K562 (cell line): Measurements from ENCODE around the gene ZNF318. TPM values are rescaled to one million over a fixed set of nuclear protein-coding genes. Genes with fewer than 3 reads are reported as not detected.

Experiments
- ATAC-seq: fragments of 200-7000 bp; cut with Tn5 transposase; 3 replicates; pipeline ENCODE4 v1.9.1; 2020; ENCODE audit warnings: moderate library complexity
- BruUV-seq: library from RNA; stranded (reverse); fragments of 400-500 nt; replicated peaks from 2 replicates; lab custom pipeline; 2021; lab: Mats Ljungman, UMichigan
- CTCF ChIA-PET: fragments of 300-600 bp; formaldehyde crosslinking; extraction: SDS; loops from one replicate; lab custom pipeline; 2021; ENCODE audit warnings: low intra/inter-chr PET ratio; lab: Yijun Ruan, JAX
- POLR2A ChIA-PET: fragments of 300-600, 350-650 bp; sonication (Branson Sonifier 250); formaldehyde crosslinking; extraction: SDS; loops from one replicate; lab custom pipeline; 2021; ENCODE audit warnings: antibody characterized with exemption, inconsistent platforms; lab: Yijun Ruan, JAX
- DNase-seq, 4 experiments: peaks; one replicate each; pipeline versions ENCODE4 v3.0.0 to v3.0.0-alpha.2; 2011 to 2018; ENCODE audit warnings: low spot score in 3 of 4, mixed read lengths in 3 of 4; ENCODE audit errors: extremely low read depth in 1 of 4
- FAIRE-seq: peaks from 2 replicates; lab custom pipeline; 2011; peaks lifted over from hg19 to GRCh38; lab: Jason Lieb, UNC
- H2AFZ ChIP-seq: 2 replicates; pipeline ENCODE4 v1.6.0; 2011; ENCODE audit warnings: low read depth, low read length, control low read depth, inconsistent platforms
- H3K27ac ChIP-seq: fragments of 200-600 bp; 3 replicates; pipeline ENCODE4 v1.8.0; 2011; ENCODE audit warnings: low read depth, mild to moderate bottlenecking, control low read depth, inconsistent platforms, low read length, moderate library complexity, mixed read lengths; ENCODE audit errors: extremely low read depth
- H3K27me3 ChIP-seq, 2 experiments: fragments of 300-600 bp in 1 of 2; 2 replicates in 1 of 2; 3 replicates in 1 of 2; pipeline versions ENCODE4 v1.6.0 to v1.8.0; 2011; ENCODE audit warnings: inconsistent platforms in 2 of 2, low read length in 2 of 2, mild to moderate bottlenecking in 1 of 2, mixed read lengths in 1 of 2, moderate library complexity in 1 of 2; ENCODE audit not compliant: control insufficient read depth in 2 of 2, insufficient read depth in 2 of 2
- H3K36me3 ChIP-seq: fragments of 300-600 bp; 3 replicates; pipeline ENCODE4 v1.8.0; 2011; ENCODE audit warnings: mild to moderate bottlenecking, low read length, inconsistent platforms; ENCODE audit not compliant: control insufficient read depth, insufficient read depth
- H3K4me1 ChIP-seq, 2 experiments: fragments of 200-600 bp in 1 of 2; replicated peaks in 1 of 2; 2 replicates in 1 of 2; 3 replicates in 1 of 2; pipeline versions ENCODE4 v1.5.1 to v1.8.0; 2011; ENCODE audit warnings: inconsistent platforms in 2 of 2, low read length in 2 of 2, mild to moderate bottlenecking in 1 of 2, mixed read lengths in 1 of 2, moderate library complexity in 1 of 2; ENCODE audit not compliant: control insufficient read depth in 2 of 2, insufficient read depth in 2 of 2
- H3K4me2 ChIP-seq: 2 replicates; pipeline ENCODE4 v1.6.1; 2011; ENCODE audit warnings: low read length, control low read depth, inconsistent platforms, mixed read lengths; ENCODE audit not compliant: insufficient read depth
- H3K4me3 ChIP-seq: fragments of 200-600 bp; sonication (generic), shearing (Covaris generic); 2 replicates; pipeline ENCODE4 v1.5.1; 2016; ENCODE audit warnings: control low read depth, inconsistent platforms
- H3K79me2 ChIP-seq: fragments of 200-600 bp; 3 replicates; pipeline ENCODE4 v1.8.0; 2011; ENCODE audit warnings: low read length, inconsistent platforms; ENCODE audit not compliant: control insufficient read depth, insufficient read depth
- H3K9ac ChIP-seq, 2 experiments: 2 replicates each; pipeline versions ENCODE4 v1.6.0 to v1.6.1; 2011; ENCODE audit warnings: low read depth in 2 of 2, low read length in 2 of 2, control low read depth in 1 of 2, inconsistent platforms in 1 of 2, mild to moderate bottlenecking in 1 of 2, mixed read lengths in 1 of 2; ENCODE audit not compliant: insufficient read depth in 1 of 2
- H3K9me1 ChIP-seq: one replicate; pipeline ENCODE4 v1.6.0; 2011; ENCODE audit warnings: inconsistent platforms, mild to moderate bottlenecking, low read length, moderate library complexity; ENCODE audit not compliant: control insufficient read depth, insufficient read depth
- H3K9me3 ChIP-seq: replicated peaks from 2 replicates; pipeline ENCODE4 v1.5.1; 2011; ENCODE audit warnings: low read depth, low read length, inconsistent platforms; ENCODE audit not compliant: control insufficient read depth, insufficient read depth
- H4K20me1 ChIP-seq: replicated peaks from 2 replicates; pipeline ENCODE4 v1.6.1; 2011; ENCODE audit warnings: low read length, inconsistent platforms, mixed read lengths; ENCODE audit not compliant: control insufficient read depth, insufficient read depth
- MBD2 ChIP-seq: sonication (generic); IDR thresholded peaks from 2 replicates; pipeline ENCODE4 v1.6.1; 2016; ENCODE audit warnings: low read depth, borderline replicate concordance
- MYNN ChIP-seq, 2 experiments: sonication (generic); formaldehyde crosslinking in 1 of 2; IDR thresholded peaks; 2 replicates each; pipeline versions ENCODE4 v1.5.0 to v1.6.1; 2016 to 2020; ENCODE audit warnings: antibody characterized with exemption in 1 of 2, missing genetic modification reagents in 1 of 2
- TAF9B ChIP-seq: fragments of 450-650 bp; IDR thresholded peaks from 2 replicates; pipeline ENCODE4 v1.6.1; 2018; ENCODE audit warnings: mild to moderate bottlenecking; ENCODE audit not compliant: partially characterized antibody
- TFAM ChIP-seq: fragments of 250-450 bp; sonication (Bioruptor Pico); conservative IDR thresholded peaks from 2 replicates; pipeline ENCODE4 v1.5.0; 2021; ENCODE audit warnings: mild to moderate bottlenecking, moderate library complexity
- WGBS: fragments of 100-300 bp; shearing (Covaris generic); methylation state at CpG from one replicate; pipeline ENCODE4 v1.1.6; 2016; ENCODE audit warnings: low coverage, mixed read lengths; ENCODE audit not compliant: insufficient coverage; ENCODE audit errors: missing lambda C conversion rate; 5-methylcytosine and 5-hydroxymethylcytosine counted together
- in situ Hi-C: fragments of 300-500 bp; cut with MboI; formaldehyde crosslinking; loops from 4 replicates; pipeline ENCODE4 v1.15.0; 2018; ENCODE audit warnings: inconsistent platforms, mixed read lengths
- intact Hi-C: fragments of 100-400 bp; cut with micrococcal nuclease; formaldehyde crosslinking; loops from 2 replicates; pipeline ENCODE4 v1.14.2; 2022
- polyA plus RNA-seq, 8 experiments: library from polyadenylated mRNA; depleted of rRNA in 4 of 8; stranded (reverse) in 5 of 8; unstranded in 3 of 8; fragments of >200 nt; fragmentation: Nextera tagmentation in 2 of 8; fragmentation: Illumina TruSeq in 1 of 8; extraction: Ambion mirVana in 2 of 8; extraction: Trizol in 1 of 8; gene quantifications; 2 replicates each; pipeline versions ENCODE4 v1.2.1 to v1.2.3, GENCODE V29; 2011 to 2014; ENCODE audit warnings: inconsistent platforms in 1 of 8, missing spikeins in 1 of 8
- total RNA-seq, 7 experiments: library from RNA; depleted of rRNA in 6 of 7; stranded (reverse); fragments of >200 nt in 6 of 7; fragmentation: Illumina TruSeq in 2 of 7; extraction: Trizol in 2 of 7; gene quantifications; 2 replicates each; pipeline versions ENCODE4 v1.2.1 to v1.2.3, GENCODE V29; 2011 to 2021; ENCODE audit warnings: low replicate concordance in 1 of 7
- TF ChIP-seq, protein P1 (sequence below): sonication (generic); formaldehyde crosslinking; IDR thresholded peaks from 2 replicates; pipeline ENCODE4 v1.9.0; 2022; ENCODE audit warnings: mild to moderate bottlenecking, missing genetic modification reagents
- TF ChIP-seq, protein P2 (sequence below): fragments of 450-650 bp; IDR thresholded peaks from 2 replicates; pipeline ENCODE4 v1.7.1; 2018; ENCODE audit warnings: mild to moderate bottlenecking, low read depth; ENCODE audit not compliant: partially characterized antibody
- TF ChIP-seq, protein P3 (sequence below): sonication (generic); formaldehyde crosslinking; IDR thresholded peaks from 2 replicates; pipeline ENCODE4 v1.8.1; 2023; ENCODE audit warnings: mild to moderate bottlenecking, missing genetic modification reagents, moderate library complexity
- TF ChIP-seq, protein P4 (sequence below), 2 experiments: fragments of 450-650 bp; IDR thresholded peaks; 2 replicates each; pipeline ENCODE4 v1.6.1; 2016; ENCODE audit warnings: mild to moderate bottlenecking in 2 of 2, borderline replicate concordance in 1 of 2, low read depth in 1 of 2, moderate library complexity in 1 of 2

The ZNF318 gene
- total and polyA plus RNA-seq, 9 of the 15 experiments (the other 6 are each of a cell fraction or from before 2014, with no cell fraction given): 3.2 to 19.0 (median 9.2) TPM

DNA sequence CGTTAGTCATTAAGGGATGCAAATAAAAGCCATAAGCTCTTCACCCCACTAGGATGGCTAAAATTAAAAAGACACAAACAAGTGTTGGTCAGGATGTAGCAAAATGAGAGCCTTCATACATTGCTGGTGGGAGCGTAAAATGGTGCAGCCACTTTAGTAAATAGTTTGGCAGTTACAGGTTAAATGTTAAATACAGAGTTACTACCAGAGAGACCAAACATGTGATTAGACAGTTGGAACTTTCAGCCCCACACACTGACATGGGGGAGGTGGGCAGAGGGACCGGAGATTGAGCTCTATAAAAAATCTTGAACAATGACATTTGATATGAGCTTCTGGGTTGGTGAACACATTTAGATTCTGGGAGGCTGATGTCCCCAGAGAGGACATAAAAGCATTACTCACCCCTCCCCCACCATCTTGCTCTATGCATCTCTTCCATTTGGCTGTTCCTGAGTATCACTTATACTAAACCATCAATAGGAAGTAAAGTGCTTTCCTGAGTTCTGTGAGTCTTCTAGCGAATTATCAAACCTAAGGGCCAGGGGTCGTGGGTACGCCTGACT, 20.4 kb upstream of the ZNF318 start:
- Histone ChIP-seq H3K4me3 (no peak overlapping the region), H3K9ac (no peak overlapping the region), H3K27ac (no peak overlapping the region), H4K20me1 (no peaks in the 10 kb centered on the region), H3K4me2 (no peak overlapping the region), H3K9me1 (no peaks in the 10 kb centered on the region), H3K9me3 (no peaks in the 10 kb centered on the region), H3K36me3 (no peaks in the 10 kb centered on the region), H2AFZ (no peak overlapping the region), H3K79me2 (no peaks in the 10 kb centered on the region), H3K27me3 (peaks cover 2 to 12% of the 10 kb centered on the region in 2 experiments; a peak in 4 of 5 replicates), H3K4me1 (peaks cover 12 to 28% of the 10 kb centered on the region in 2 experiments)
- in situ Hi-C loops: no loop called here
- WGBS: 49% methylated on average over 6 of the region's 6 CpGs
- no peak for ATAC-seq
- POLR2A ChIA-PET: interaction anchor here (0.5 to 3.0 kb wide), 7 partner anchors 8 to 224 kb away, joined by 3 to 18 read pairs (median 4); partner anchors contain the start of gene ZNF318
- no peak for FAIRE-seq
- no TSS peak for BruUV-seq
- intact Hi-C loops: no loop called here
- CTCF ChIA-PET: no interaction called here
- no peak for DNase-seq
- TF ChIP-seq, protein P1, sequence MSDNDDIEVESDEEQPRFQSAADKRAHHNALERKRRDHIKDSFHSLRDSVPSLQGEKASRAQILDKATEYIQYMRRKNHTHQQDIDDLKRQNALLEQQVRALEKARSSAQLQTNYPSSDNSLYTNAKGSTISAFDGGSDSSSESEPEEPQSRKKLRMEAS (CRISPR knock-in tag): no peak
- TF ChIP-seq TAF9B (no peak), TFAM (CRISPR knock-in tag) (no peak), MBD2 (no peak), MYNN (IDR thresholded peaks at IDR 0.05) (no peak), MYNN (CRISPR knock-in tag; IDR thresholded peaks at IDR 0.05) (no peak)
- TF ChIP-seq, protein P2, sequence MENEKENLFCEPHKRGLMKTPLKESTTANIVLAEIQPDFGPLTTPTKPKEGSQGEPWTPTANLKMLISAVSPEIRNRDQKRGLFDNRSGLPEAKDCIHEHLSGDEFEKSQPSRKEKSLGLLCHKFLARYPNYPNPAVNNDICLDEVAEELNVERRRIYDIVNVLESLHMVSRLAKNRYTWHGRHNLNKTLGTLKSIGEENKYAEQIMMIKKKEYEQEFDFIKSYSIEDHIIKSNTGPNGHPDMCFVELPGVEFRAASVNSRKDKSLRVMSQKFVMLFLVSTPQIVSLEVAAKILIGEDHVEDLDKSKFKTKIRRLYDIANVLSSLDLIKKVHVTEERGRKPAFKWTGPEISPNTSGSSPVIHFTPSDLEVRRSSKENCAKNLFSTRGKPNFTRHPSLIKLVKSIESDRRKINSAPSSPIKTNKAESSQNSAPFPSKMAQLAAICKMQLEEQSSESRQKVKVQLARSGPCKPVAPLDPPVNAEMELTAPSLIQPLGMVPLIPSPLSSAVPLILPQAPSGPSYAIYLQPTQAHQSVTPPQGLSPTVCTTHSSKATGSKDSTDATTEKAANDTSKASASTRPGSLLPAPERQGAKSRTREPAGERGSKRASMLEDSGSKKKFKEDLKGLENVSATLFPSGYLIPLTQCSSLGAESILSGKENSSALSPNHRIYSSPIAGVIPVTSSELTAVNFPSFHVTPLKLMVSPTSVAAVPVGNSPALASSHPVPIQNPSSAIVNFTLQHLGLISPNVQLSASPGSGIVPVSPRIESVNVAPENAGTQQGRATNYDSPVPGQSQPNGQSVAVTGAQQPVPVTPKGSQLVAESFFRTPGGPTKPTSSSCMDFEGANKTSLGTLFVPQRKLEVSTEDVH: no peak
- TF ChIP-seq, protein P3, sequence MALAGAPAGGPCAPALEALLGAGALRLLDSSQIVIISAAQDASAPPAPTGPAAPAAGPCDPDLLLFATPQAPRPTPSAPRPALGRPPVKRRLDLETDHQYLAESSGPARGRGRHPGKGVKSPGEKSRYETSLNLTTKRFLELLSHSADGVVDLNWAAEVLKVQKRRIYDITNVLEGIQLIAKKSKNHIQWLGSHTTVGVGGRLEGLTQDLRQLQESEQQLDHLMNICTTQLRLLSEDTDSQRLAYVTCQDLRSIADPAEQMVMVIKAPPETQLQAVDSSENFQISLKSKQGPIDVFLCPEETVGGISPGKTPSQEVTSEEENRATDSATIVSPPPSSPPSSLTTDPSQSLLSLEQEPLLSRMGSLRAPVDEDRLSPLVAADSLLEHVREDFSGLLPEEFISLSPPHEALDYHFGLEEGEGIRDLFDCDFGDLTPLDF (CRISPR knock-in tag): no peak
- TF ChIP-seq, protein P4, sequence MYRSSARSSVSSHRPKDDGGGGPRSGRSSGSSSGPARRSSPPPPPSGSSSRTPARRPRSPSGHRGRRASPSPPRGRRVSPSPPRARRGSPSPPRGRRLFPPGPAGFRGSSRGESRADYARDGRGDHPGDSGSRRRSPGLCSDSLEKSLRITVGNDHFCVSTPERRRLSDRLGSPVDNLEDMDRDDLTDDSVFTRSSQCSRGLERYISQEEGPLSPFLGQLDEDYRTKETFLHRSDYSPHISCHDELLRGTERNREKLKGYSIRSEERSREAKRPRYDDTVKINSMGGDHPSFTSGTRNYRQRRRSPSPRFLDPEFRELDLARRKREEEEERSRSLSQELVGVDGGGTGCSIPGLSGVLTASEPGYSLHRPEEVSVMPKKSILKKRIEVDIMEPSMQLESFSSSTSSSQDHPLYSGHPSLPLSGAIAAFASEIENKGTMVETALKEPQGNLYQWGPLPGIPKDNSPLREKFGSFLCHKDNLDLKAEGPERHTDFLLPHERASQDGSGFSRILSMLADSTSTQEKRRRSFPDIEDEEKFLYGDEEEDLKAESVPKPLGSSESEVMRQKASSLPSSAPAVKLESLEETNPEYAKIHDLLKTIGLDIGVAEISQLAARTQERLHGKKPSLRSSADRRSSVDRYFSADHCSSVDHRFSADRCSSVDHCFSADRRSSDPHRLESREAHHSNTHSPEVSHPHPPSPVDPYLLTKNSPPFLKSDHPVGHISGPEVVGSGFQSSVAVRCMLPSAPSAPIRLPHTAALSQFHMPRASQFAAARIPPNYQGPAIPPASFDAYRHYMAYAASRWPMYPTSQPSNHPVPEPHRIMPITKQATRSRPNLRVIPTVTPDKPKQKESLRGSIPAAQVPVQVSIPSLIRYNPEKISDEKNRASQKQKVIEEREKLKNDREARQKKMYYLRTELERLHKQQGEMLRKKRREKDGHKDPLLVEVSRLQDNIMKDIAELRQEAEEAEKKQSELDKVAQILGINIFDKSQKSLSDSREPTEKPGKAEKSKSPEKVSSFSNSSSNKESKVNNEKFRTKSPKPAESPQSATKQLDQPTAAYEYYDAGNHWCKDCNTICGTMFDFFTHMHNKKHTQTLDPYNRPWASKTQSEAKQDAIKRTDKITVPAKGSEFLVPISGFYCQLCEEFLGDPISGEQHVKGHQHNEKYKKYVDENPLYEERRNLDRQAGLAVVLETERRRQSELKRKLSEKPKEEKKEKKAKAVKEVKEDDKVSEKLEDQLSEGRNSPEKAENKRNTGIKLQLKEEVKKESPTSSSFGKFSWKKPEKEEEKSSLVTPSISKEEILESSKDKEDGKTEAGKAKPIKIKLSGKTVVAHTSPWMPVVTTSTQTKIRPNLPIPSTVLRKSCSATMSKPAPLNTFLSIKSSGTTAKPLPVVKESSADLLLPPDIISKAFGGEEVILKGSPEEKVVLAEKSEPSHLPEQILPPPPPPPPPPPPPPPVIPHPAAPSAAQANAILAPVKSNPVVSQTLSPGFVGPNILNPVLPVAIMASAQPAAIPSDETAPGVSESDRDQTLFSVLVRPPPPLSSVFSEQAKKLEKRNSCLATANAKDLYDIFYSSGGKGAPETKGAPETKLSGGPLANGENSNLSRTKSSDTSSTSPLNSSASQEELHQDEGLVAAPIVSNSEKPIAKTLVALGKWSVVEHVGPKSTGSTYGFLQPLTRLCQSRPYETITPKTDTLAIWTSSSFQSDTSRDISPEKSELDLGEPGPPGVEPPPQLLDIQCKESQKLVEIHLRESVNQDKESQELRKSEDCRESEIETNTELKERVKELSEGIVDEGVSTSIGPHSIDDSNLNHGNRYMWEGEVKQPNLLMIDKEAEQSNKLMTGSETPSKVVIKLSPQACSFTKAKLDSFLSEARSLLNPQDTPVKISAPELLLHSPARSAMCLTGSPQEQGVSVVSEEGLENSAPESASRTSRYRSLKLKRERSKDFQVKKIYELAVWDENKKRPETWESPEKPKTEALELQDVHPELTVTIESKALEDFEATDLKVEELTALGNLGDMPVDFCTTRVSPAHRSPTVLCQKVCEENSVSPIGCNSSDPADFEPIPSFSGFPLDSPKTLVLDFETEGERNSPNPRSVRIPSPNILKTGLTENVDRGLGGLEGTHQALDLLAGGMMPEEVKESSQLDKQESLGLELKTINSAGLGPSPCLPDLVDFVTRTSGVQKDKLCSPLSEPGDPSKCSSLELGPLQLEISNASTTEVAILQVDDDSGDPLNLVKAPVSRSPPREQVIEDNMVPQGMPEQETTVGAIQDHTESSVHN (IDR thresholded peaks at IDR 0.05; ENCODE audit: borderline replicate concordance in 1 of 2, low read depth in 1 of 2): no peak
